ENCODE data around the gene XRCC3. TPM values are rescaled to one million over a fixed set of nuclear protein-coding genes. Genes with fewer than 3 reads are reported as not detected.
A peak's percentile ranks its signal among the peaks of the same experiment; 100 is the strongest.

The XRCC3 gene
- total RNA-seq, 1 donor from 2014 or later = 30.2 TPM

GRCh38 chr14:103732868-103733620, 17.8 kb upstream of the XRCC3 start:
- peaks cover 13% of the 10 kb centered on the region for H3K4me1 Mint-ChIP-seq (ENCODE audit: low read depth)
- no peaks in the 10 kb centered on the region for H3K9me3 Mint-ChIP-seq (ENCODE audit: low read depth)
- H3K27me3 Mint-ChIP-seq = no peaks in the 10 kb centered on the region
- peak overlapping the region; percentile 62 for H3K27ac Mint-ChIP-seq
- peaks cover 23% of the 10 kb centered on the region for H3K36me3 Mint-ChIP-seq (ENCODE audit: insufficient read depth)
- no peak for TF ChIP-seq CTCF (IDR thresholded peaks at IDR 0.05; ENCODE audit: unreplicated experiment)
- no peak overlapping the region for H3K4me3 Mint-ChIP-seq (ENCODE audit: low read depth)
- DNase-seq (ENCODE audit: low spot score, unreplicated experiment) = no peak

GRCh38 chr14:103731916-103732867, 16.9 kb upstream of the XRCC3 start:
- no peaks in the 10 kb centered on the region for H3K27me3 Mint-ChIP-seq
- H3K4me1 Mint-ChIP-seq (ENCODE audit: low read depth) = peaks cover 13% of the 10 kb centered on the region
- DNase-seq (ENCODE audit: low spot score, unreplicated experiment) = no peak
- H3K36me3 Mint-ChIP-seq (ENCODE audit: insufficient read depth) = peaks cover 22% of the 10 kb centered on the region
- H3K9me3 Mint-ChIP-seq (ENCODE audit: low read depth) = no peaks in the 10 kb centered on the region
- no peak overlapping the region for H3K27ac Mint-ChIP-seq
- TF ChIP-seq CTCF (IDR thresholded peaks at IDR 0.05; ENCODE audit: unreplicated experiment) = no peak
- no peak overlapping the region for H3K4me3 Mint-ChIP-seq (ENCODE audit: low read depth)

GRCh38 chr14:103731481-103731880, 16.2 kb upstream of the XRCC3 start:
- Mint-ChIP-seq H3K27me3 (no peaks in the 10 kb centered on the region), H3K4me1 (ENCODE audit: low read depth) (peaks cover 13% of the 10 kb centered on the region)

GRCh38 chr14:103730490-103731035, 15.3 kb upstream of the XRCC3 start:
- TF ChIP-seq CTCF (IDR thresholded peaks at IDR 0.05; ENCODE audit: unreplicated experiment) = no peak
- peaks cover 13% of the 10 kb centered on the region for H3K4me1 Mint-ChIP-seq (ENCODE audit: low read depth)
- H3K27me3 Mint-ChIP-seq = no peaks in the 10 kb centered on the region
- H3K27ac Mint-ChIP-seq = no peak overlapping the region
- no peak for DNase-seq (ENCODE audit: low spot score, unreplicated experiment)
- H3K4me3 Mint-ChIP-seq (ENCODE audit: low read depth) = no peak overlapping the region
- peaks cover 22% of the 10 kb centered on the region for H3K36me3 Mint-ChIP-seq (ENCODE audit: insufficient read depth)
- H3K9me3 Mint-ChIP-seq (ENCODE audit: low read depth) = no peaks in the 10 kb centered on the region

More at GRCh38 chr14:103731481-103731880, 16.2 kb upstream of the XRCC3 start:
- Mint-ChIP-seq H3K9me3 (ENCODE audit: low read depth) (no peaks in the 10 kb centered on the region), H3K4me3 (ENCODE audit: low read depth) (no peak overlapping the region), H3K36me3 (ENCODE audit: insufficient read depth) (peaks cover 22% of the 10 kb centered on the region), H3K27ac (no peak overlapping the region)
- TF ChIP-seq CTCF (IDR thresholded peaks at IDR 0.05; ENCODE audit: unreplicated experiment) = no peak
- DNase-seq (ENCODE audit: low spot score, unreplicated experiment) = no peak

Measured in progenitor cell of endocrine pancreas (in vitro differentiated cells).